Ishikawa (cell line): Measurements from ENCODE around the gene HAGHL.

Experiments used
- CEBPB ChIP-seq: IDR thresholded peaks from 2 replicates; pipeline ENCODE4 v1.6.1; 2012
- CREB1 ChIP-seq: IDR thresholded peaks from 2 replicates; pipeline ENCODE4 v1.6.1; 2012; ENCODE audit warnings: low read depth
- EGR1 ChIP-seq: IDR thresholded peaks from 2 replicates; pipeline ENCODE4 v1.6.1; 2012
- EP300 ChIP-seq: IDR thresholded peaks from 2 replicates; pipeline ENCODE4 v1.6.1; 2012; ENCODE audit warnings: borderline replicate concordance
- FOXM1 ChIP-seq: IDR thresholded peaks from 2 replicates; pipeline ENCODE4 v1.6.1; 2012; ENCODE audit warnings: low read depth, borderline replicate concordance
- NFIC ChIP-seq: IDR thresholded peaks from 2 replicates; pipeline ENCODE4 v1.6.1; 2012
- RAD21 ChIP-seq: IDR thresholded peaks from 2 replicates; pipeline ENCODE4 v1.6.1; 2012; ENCODE audit warnings: low read depth
- TAF1 ChIP-seq: IDR thresholded peaks from 2 replicates; pipeline ENCODE4 v1.6.1; 2012; ENCODE audit warnings: low read depth, mild to moderate bottlenecking
- TCF12 ChIP-seq: IDR thresholded peaks from 2 replicates; pipeline ENCODE4 v1.6.1; 2012; ENCODE audit warnings: low read depth
- TEAD4 ChIP-seq: IDR thresholded peaks from 2 replicates; pipeline ENCODE4 v1.6.1; 2012
- YY1 ChIP-seq: IDR thresholded peaks from 2 replicates; pipeline ENCODE4 v1.6.1; 2012; ENCODE audit warnings: low read depth
- ZBTB7A ChIP-seq: IDR thresholded peaks from 2 replicates; pipeline ENCODE4 v1.6.1; 2012; ENCODE audit warnings: low read depth
- TF ChIP-seq, protein P1 (sequence below): IDR thresholded peaks from 2 replicates; pipeline ENCODE4 v1.6.1; 2012; ENCODE audit warnings: low read depth, mild to moderate bottlenecking
- TF ChIP-seq, protein P2 (sequence below): IDR thresholded peaks from 2 replicates; pipeline ENCODE4 v1.6.1; 2012
- TF ChIP-seq, protein P3 (sequence below): IDR thresholded peaks from 2 replicates; pipeline ENCODE4 v1.6.1; 2012

Gene HAGHL

DNA sequence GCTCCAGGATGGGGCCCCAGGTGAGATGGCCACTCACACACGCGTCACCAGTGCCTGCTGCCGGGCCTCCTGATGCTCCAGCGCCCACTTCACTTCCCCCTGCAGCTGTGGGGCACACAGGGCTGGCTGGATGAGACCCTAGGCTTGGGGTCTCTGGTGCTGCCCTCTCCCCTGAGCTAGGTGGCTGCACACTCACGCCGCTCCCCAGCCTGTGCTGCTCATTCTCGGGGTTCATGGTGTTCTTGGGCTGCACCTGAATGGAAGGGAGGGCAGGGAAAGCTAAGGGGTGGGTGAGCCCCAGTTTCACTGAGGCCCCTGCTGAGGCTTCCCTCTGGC is 1.9 kb upstream of the HAGHL start:
- TF ChIP-seq TCF12 (no peak), EP300 (no peak), CEBPB (no peak), FOXM1 (no peak), NFIC (no peak), RAD21 (no peak), YY1 (no peak), CREB1 (no peak), ZBTB7A (no peak), TEAD4 (no peak)
- TF ChIP-seq, protein P1, sequence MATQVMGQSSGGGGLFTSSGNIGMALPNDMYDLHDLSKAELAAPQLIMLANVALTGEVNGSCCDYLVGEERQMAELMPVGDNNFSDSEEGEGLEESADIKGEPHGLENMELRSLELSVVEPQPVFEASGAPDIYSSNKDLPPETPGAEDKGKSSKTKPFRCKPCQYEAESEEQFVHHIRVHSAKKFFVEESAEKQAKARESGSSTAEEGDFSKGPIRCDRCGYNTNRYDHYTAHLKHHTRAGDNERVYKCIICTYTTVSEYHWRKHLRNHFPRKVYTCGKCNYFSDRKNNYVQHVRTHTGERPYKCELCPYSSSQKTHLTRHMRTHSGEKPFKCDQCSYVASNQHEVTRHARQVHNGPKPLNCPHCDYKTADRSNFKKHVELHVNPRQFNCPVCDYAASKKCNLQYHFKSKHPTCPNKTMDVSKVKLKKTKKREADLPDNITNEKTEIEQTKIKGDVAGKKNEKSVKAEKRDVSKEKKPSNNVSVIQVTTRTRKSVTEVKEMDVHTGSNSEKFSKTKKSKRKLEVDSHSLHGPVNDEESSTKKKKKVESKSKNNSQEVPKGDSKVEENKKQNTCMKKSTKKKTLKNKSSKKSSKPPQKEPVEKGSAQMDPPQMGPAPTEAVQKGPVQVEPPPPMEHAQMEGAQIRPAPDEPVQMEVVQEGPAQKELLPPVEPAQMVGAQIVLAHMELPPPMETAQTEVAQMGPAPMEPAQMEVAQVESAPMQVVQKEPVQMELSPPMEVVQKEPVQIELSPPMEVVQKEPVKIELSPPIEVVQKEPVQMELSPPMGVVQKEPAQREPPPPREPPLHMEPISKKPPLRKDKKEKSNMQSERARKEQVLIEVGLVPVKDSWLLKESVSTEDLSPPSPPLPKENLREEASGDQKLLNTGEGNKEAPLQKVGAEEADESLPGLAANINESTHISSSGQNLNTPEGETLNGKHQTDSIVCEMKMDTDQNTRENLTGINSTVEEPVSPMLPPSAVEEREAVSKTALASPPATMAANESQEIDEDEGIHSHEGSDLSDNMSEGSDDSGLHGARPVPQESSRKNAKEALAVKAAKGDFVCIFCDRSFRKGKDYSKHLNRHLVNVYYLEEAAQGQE, result no peak
- TF ChIP-seq, protein P2, sequence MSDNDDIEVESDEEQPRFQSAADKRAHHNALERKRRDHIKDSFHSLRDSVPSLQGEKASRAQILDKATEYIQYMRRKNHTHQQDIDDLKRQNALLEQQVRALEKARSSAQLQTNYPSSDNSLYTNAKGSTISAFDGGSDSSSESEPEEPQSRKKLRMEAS, result no peak
- TF ChIP-seq, protein P3, sequence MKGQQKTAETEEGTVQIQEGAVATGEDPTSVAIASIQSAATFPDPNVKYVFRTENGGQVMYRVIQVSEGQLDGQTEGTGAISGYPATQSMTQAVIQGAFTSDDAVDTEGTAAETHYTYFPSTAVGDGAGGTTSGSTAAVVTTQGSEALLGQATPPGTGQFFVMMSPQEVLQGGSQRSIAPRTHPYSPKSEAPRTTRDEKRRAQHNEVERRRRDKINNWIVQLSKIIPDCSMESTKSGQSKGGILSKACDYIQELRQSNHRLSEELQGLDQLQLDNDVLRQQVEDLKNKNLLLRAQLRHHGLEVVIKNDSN, result no peak

DNA sequence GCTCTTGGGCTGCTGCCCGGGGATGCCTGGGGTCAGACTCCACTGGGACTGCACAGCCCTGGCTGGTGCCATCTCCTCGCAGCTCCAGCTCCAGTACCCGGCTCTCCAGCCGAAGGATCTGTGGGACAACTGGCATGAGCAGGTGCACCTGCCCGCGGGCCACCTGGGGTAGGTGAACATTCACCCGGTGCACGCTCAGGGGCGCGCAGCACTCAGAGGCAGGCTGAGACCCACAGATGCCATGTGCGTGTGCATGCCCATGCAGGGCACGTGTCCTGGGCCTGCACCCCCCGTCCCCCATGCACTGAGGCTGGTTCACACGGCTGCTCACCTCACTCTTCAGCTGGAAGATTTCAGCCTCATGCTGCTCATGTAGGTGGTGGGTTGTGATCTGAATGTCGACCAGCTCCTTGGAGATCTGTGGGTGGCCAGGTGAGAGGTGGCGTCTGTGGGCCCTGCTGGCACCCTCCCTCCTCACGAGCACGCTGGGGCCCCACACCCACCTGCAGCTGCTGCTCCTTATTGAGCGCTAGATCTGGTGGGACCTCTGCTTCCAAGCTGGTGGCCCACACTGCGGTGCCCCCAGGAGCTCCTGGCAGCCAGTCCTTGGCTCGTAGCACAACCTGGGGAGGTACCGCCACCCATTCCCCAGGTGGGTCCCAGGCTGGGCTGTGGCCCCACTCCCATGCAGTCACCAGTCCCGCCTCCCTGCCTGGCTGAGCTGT is 1.3 kb upstream of the HAGHL start:
- TF ChIP-seq TCF12, result no peak

DNA sequence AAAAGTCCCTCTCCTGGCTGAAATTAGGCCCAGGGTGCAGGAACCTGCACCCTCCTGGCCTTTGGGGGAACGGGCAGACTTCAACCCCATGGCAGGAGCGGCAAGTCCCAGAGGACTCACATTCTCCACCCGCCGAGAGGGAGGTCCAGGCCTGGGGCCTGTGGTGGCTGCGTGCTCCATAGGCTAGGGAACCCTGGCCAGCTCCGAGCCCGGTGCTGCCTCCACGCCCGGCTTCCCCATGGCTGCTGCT is 793 bp upstream of the HAGHL start:
- TF ChIP-seq ZBTB7A, result no peak
- no peak for TF ChIP-seq CREB1
- TF ChIP-seq, protein P2, result no peak
- TF ChIP-seq, protein P3, result no peak
- no peak for TF ChIP-seq YY1
- no peak for TF ChIP-seq EP300
- TF ChIP-seq NFIC, result no peak

DNA sequence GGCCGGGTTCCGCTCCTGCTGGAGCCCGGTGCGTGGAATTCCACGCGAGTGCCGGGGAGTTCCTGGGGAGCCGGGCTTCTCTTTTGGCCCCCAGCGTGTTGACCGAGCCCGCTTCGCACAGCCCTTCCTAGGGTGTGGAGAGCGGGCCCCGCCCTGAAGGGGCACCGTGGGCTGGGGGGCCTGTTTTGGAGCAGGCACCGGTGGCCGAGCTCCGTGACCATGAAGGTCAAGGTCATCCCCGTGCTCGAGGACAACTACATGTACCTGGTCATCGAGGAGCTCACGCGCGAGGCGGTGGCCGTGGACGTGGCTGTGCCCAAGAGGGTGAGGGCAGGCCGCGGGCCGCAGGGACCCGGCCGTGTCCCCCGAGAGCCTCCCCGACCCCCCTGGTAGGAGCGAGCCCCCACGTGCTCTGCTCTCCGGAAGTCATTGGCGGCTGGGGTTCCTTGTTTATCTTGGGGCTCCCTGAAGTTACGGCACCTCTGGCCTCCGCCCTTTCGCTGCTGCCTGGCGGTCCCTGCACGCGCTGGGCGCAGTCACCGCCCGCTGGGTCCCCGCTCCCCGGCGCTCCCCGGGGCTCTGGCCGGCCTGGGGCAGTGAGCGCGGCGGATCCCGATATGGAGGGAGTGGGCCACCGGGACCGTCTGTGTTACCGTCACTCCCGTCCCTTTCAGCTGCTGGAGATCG is 528 bp downstream of the HAGHL start:
- TF ChIP-seq, protein P2, result peak; percentile 38; the same call in 1 of the 2 replicates
- TF ChIP-seq ZBTB7A, result 0 out of 2 replicates have a peak, but pooled peaks have one; percentile 22
- TF ChIP-seq, protein P3, result peak; percentile 31; the same call in 1 of the 2 replicates
- no peak for TF ChIP-seq EGR1

DNA sequence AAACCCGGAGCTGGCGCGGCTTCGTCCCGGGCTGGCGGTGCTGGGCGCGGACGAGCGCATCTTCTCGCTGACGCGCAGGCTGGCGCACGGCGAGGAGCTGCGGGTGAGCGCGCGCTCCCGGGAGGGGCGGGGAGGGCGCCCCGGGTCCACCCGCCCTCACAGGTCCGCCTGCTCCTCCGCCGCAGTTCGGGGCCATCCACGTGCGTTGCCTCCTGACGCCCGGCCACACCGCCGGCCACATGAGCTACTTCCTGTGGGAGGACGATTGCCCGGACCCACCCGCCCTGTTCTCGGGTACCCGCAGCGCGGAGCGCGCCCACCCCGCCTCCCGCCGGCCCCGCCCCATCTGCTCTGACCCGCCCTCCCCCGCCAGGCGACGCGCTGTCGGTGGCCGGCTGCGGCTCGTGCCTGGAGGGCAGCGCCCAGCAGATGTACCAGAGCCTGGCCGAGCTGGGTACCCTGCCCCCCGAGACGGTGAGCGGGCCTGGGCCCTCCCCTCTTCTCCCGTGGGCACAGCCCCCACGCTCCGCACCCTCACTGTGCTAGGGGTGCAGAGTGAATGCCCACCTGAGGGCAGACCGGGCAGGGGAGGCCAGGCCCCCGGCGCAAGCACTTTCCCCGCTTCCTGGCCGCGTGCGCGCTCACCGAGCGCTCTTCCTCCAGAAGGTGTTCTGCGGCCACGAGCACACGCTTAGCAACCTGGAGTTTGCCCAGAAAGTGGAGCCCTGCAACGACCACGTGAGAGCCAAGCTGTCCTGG is 1.4 kb downstream of the HAGHL start:
- TF ChIP-seq NFIC (peak; percentile 20; the same call in 1 of the 2 replicates), YY1 (no peak), TEAD4 (peak; percentile 12; the same call in 1 of the 2 replicates), TCF12 (peak; percentile 59; the same call in 1 of the 2 replicates)
- TF ChIP-seq, protein P3, result peak; percentile 59
- TF ChIP-seq, protein P2, result peak; percentile 96

DNA sequence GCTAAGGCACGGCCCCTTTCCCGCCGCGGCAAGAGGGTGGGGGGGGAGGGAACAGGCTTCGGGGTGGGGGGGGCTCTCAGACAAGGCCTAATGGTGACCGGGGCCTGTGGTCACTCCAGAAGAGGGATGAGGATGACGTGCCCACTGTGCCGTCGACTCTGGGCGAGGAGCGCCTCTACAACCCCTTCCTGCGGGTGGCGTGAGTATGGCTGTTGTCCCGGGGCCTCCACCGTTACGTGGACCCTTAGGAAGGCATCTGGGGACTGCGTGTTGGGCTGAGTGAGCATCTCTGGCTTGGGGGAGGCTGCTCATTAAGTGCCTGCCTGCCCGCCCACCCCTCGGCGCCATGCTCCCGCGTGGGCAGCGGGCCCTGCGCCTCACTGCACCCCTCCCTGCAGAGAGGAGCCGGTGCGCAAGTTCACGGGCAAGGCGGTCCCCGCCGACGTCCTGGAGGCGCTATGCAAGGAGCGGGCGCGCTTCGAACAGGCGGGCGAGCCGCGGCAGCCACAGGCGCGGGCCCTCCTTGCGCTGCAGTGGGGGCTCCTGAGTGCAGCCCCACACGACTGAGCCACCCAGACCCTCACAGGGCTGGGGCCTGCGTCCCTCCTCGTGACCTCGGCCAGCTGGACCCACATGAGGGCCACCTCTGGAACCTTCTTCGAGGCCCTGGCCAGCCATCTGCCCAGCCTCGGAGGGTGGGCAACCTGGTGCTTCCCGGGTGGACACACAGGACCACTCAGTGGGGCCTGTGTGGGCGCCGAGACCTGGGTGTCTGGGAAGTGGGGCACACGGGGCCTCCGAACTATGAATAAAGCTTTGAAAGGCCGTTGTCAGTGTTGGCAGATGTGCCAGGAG is 2.2 kb downstream of the HAGHL start:
- TF ChIP-seq TEAD4 (no peak), YY1 (no peak), TAF1 (no peak), ZBTB7A (no peak), TCF12 (no peak), EP300 (no peak), RAD21 (no peak), EGR1 (no peak), NFIC (no peak), FOXM1 (no peak), CEBPB (no peak), CREB1 (no peak)
- TF ChIP-seq, protein P3, result no peak
- TF ChIP-seq, protein P1, result no peak
- TF ChIP-seq, protein P2, result no peak
